GM12878 (cell line): ENCODE results near the gene NDUFAB1. TPM values are rescaled to one million over a fixed set of nuclear protein-coding genes. Genes with fewer than 3 reads are reported as not detected.

Experiments
- ATAC-seq: fragments of 200-7000 bp; cut with Tn5 transposase; 3 replicates; pipeline ENCODE4 v1.9.1; 2020; ENCODE audit warnings: mild to moderate bottlenecking, moderate library complexity
- BruUV-seq: library from RNA; stranded (reverse); fragments of 400-500 nt; replicated peaks from 2 replicates; lab custom pipeline; 2021; lab: Mats Ljungman, UMichigan
- CTCF ChIA-PET: fragments of 300-600 bp; sonication (Branson Sonifier 250); formaldehyde crosslinking; extraction: SDS; loops from one replicate; lab custom pipeline; 2021; ENCODE audit warnings: inconsistent platforms; lab: Yijun Ruan, JAX
- POLR2A ChIA-PET: fragments of 350-600 bp; formaldehyde crosslinking; extraction: SDS; loops from one replicate; lab custom pipeline; 2021; ENCODE audit warnings: inconsistent platforms; lab: Charles Lee
- RAD21 ChIA-PET: fragments of 300-600 bp; sonication (Branson Sonifier 250); formaldehyde crosslinking; loops from one replicate; lab custom pipeline; 2023; ENCODE audit warnings: antibody characterized with exemption; ENCODE audit not compliant: unreplicated experiment; lab: Charles Lee
- SMC1A ChIA-PET: fragments of 300-600 bp; sonication (Branson Sonifier 250); formaldehyde crosslinking; loops from one replicate; lab custom pipeline; 2023; ENCODE audit not compliant: unreplicated experiment, uncharacterized antibody; lab: Charles Lee
- DNase-seq: peaks from one replicate; pipeline ENCODE4 v3.0.0-alpha.2; 2011; ENCODE audit warnings: low read depth, low spot score
- FAIRE-seq: peaks from 3 replicates; lab custom pipeline; 2011; peaks lifted over from hg19 to GRCh38; lab: Jason Lieb, UNC
- H2AFZ ChIP-seq: 2 replicates; pipeline ENCODE4 v1.6.0; 2011; ENCODE audit warnings: low read depth, low read length, control low read depth; ENCODE audit not compliant: control insufficient read depth
- H3K27ac ChIP-seq: 2 replicates; pipeline ENCODE4 v1.5.1; 2011; ENCODE audit warnings: control low read depth; ENCODE audit not compliant: control insufficient read depth, insufficient read depth
- H3K27me3 ChIP-seq, 2 experiments: replicated peaks in 1 of 2; 2 replicates each; pipeline versions ENCODE4 v1.6.0 to v1.6.1; 2011; ENCODE audit warnings: low read length in 1 of 2; ENCODE audit not compliant: control insufficient read depth in 2 of 2, insufficient read depth in 2 of 2
- H3K36me3 ChIP-seq, 2 experiments: 2 replicates each; pipeline ENCODE4 v1.5.1; 2011; ENCODE audit warnings: low read length in 1 of 2; ENCODE audit not compliant: control insufficient read depth in 2 of 2, insufficient read depth in 2 of 2
- H3K4me1 ChIP-seq: 2 replicates; pipeline ENCODE4 v1.6.1; 2011; ENCODE audit warnings: mild to moderate bottlenecking, low read length, moderate library complexity, mixed read lengths; ENCODE audit not compliant: control insufficient read depth, insufficient read depth
- H3K4me2 ChIP-seq: 2 replicates; pipeline ENCODE4 v1.6.0; 2011; ENCODE audit warnings: control low read depth; ENCODE audit not compliant: control insufficient read depth, insufficient read depth
- H3K4me3 ChIP-seq: fragments of 200-600 bp; sonication (generic); 2 replicates; pipeline ENCODE4 v1.5.1; 2016
- H3K79me2 ChIP-seq: 2 replicates; pipeline ENCODE4 v1.6.0; 2011; ENCODE audit warnings: low read length; ENCODE audit not compliant: control insufficient read depth, insufficient read depth
- H3K9ac ChIP-seq: 2 replicates; pipeline ENCODE4 v1.8.0; 2011; ENCODE audit warnings: low read length, control low read depth, mixed read lengths; ENCODE audit not compliant: control insufficient read depth, insufficient read depth
- H3K9me3 ChIP-seq: replicated peaks from 3 replicates; pipeline ENCODE4 v1.5.1; 2011; ENCODE audit warnings: mild to moderate bottlenecking, low read length; ENCODE audit not compliant: control insufficient read depth, insufficient read depth
- H4K20me1 ChIP-seq: 2 replicates; pipeline ENCODE4 v1.6.0; 2011; ENCODE audit not compliant: control insufficient read depth, insufficient read depth
- CBX5 ChIP-seq: sonication (generic); IDR thresholded peaks from 2 replicates; pipeline ENCODE4 v1.6.1; 2016; ENCODE audit warnings: low read depth, moderate library complexity, mild to moderate bottlenecking, inconsistent platforms
- CEBPZ ChIP-seq: fragments of 150-350 bp; IDR thresholded peaks from 2 replicates; pipeline ENCODE4 v1.6.1; 2016; ENCODE audit warnings: low read depth, low read length
- CHD2 ChIP-seq: IDR thresholded peaks from 2 replicates; pipeline ENCODE4 v1.6.1; 2011; ENCODE audit warnings: low read depth, low read length, improper control_type of control experiment, borderline replicate concordance
- CREB1 ChIP-seq: IDR thresholded peaks from 2 replicates; pipeline ENCODE4 v1.6.1; 2012; ENCODE audit warnings: low read depth, mild to moderate bottlenecking, inconsistent platforms
- E4F1 ChIP-seq: fragments of 450-650 bp; IDR thresholded peaks from 2 replicates; pipeline ENCODE4 v1.6.1; 2018; ENCODE audit warnings: borderline replicate concordance, mild to moderate bottlenecking; ENCODE audit not compliant: partially characterized antibody
- JUNB ChIP-seq: IDR thresholded peaks from 2 replicates; pipeline ENCODE4 v1.6.1; 2016; ENCODE audit warnings: antibody characterized with exemption, mild to moderate bottlenecking
- MYB ChIP-seq: fragments of 150-350 bp; IDR thresholded peaks from 2 replicates; pipeline ENCODE4 v1.6.1; 2014; ENCODE audit warnings: mild to moderate bottlenecking, low read depth, low read length, borderline replicate concordance
- MYC ChIP-seq: IDR thresholded peaks from 2 replicates; pipeline ENCODE4 v1.6.1; 2011; ENCODE audit warnings: mild to moderate bottlenecking, low read length, moderate library complexity, inconsistent platforms; ENCODE audit not compliant: insufficient read depth, insufficient replicate concordance, insufficient read length, severe bottlenecking
- NFYB ChIP-seq: IDR thresholded peaks from 2 replicates; pipeline ENCODE4 v1.6.1; 2011; ENCODE audit warnings: low read depth, mild to moderate bottlenecking, low read length, improper control_type of control experiment, moderate library complexity; ENCODE audit not compliant: insufficient read depth
- RELA ChIP-seq: fragments of 450-650 bp; IDR thresholded peaks from 2 replicates; pipeline ENCODE4 v1.8.0; 2014; ENCODE audit warnings: borderline replicate concordance; ENCODE audit not compliant: partially characterized antibody
- TAF1 ChIP-seq: IDR thresholded peaks from 2 replicates; pipeline ENCODE4 v1.6.1; 2011; ENCODE audit warnings: mild to moderate bottlenecking, low read depth, low read length, borderline replicate concordance
- WGBS: methylation state at CpG from one replicate; pipeline ENCODE4 v1.1.6; 2016; ENCODE audit warnings: low lambda C conversion rate; ENCODE audit not compliant: insufficient replicate concordance, insufficient coverage; ENCODE audit errors: missing lambda C conversion rate; 5-methylcytosine and 5-hydroxymethylcytosine counted together
- in situ Hi-C: fragments of 300-500 bp; cut with MboI; formaldehyde crosslinking; loops from 9 replicates; pipeline ENCODE4 v1.14.3; 2018; ENCODE audit warnings: mixed read lengths
- intact Hi-C: fragments of 100-400 bp; cut with micrococcal nuclease; formaldehyde crosslinking; loops from one replicate; pipeline ENCODE4 v1.14.2; 2022; ENCODE audit not compliant: unreplicated experiment
- polyA plus RNA-seq, 11 experiments: library from polyadenylated mRNA; depleted of rRNA in 4 of 11; unstranded in 6 of 11; stranded (reverse) in 5 of 11; fragments of >200 nt; fragmentation: Nextera tagmentation in 4 of 11; fragmentation: Illumina TruSeq in 1 of 11; extraction: Ambion mirVana in 4 of 11; extraction: Trizol in 1 of 11; gene quantifications; 1 replicate in 1 of 11; 2 replicates in 10 of 11; pipeline versions ENCODE4 v1.2.1 to v1.2.3, GENCODE V29; 2011 to 2016; ENCODE audit warnings: inconsistent platforms in 2 of 11, missing spikeins in 2 of 11, low read depth in 1 of 11
- total RNA-seq, 4 experiments: library from RNA; depleted of rRNA in 3 of 4; stranded (reverse); fragments of >200 nt in 3 of 4; fragmentation: Illumina TruSeq in 1 of 4; extraction: Trizol in 1 of 4; gene quantifications; 2 replicates each; pipeline versions ENCODE4 v1.2.1 to v1.2.3, GENCODE V29; 2013 to 2021

NDUFAB1 gene
- total and polyA plus RNA-seq, 10 of the 15 experiments (the other 5 are each of a cell fraction or from before 2014, with no cell fraction given), result 79.9 to 584 (median 231) TPM

- TF ChIP-seq CBX5 (no peak), TAF1 (no peak), CHD2 (no peak), MYC (no peak), NFYB (no peak), E4F1 (no peak), JUNB (no peak)
Measured at GRCh38 chr16:23590181-23590580, 5.9 kb downstream of the NDUFAB1 start (continued).

GRCh38 chr16:23587726-23588125 lies 8.4 kb downstream of the NDUFAB1 start:
- Histone ChIP-seq H3K4me3 (no peak overlapping the region), H3K27ac (no peak overlapping the region), H3K36me3 (peaks cover 13 to 36% of the 10 kb centered on the region in 2 experiments), H3K9me3 (no peaks in the 10 kb centered on the region), H3K9ac (no peak overlapping the region)
- intact Hi-C loops, result no loop called here
- no TSS peak for BruUV-seq
- ATAC-seq, result no peak
- DNase-seq, result no peak
- RAD21 ChIA-PET, result no interaction called here
- WGBS, result 98% methylated on average over 5 of the region's 5 CpGs
- TF ChIP-seq CEBPZ, result no peak
- TF ChIP-seq RELA, result no peak
- TF ChIP-seq CREB1, result no peak
- TF ChIP-seq MYB, result no peak
- TF ChIP-seq, all 136 proteins: peak for 0
- H2AFZ ChIP-seq, result no peak overlapping the region
- ChIA-PET CTCF (no interaction called here), POLR2A (no interaction called here), SMC1A (no interaction called here)
- FAIRE-seq, result no peak
- H3K27me3 ChIP-seq, result no peaks in the 10 kb centered on the region
- no peaks in the 10 kb centered on the region for H4K20me1 ChIP-seq
- no peaks in the 10 kb centered on the region for H3K4me1 ChIP-seq
- H3K4me2 ChIP-seq, result no peak overlapping the region
- peaks cover 19% of the 10 kb centered on the region for H3K79me2 ChIP-seq
- in situ Hi-C loops, result no loop called here
